Mammary epithelial cell (primary cell): ENCODE data around the gene RTL10.

Experiments used
- CTCF ChIP-seq, 2 donors: IDR thresholded peaks in 1 of 2; conservative IDR thresholded peaks in 1 of 2; 2 replicates each; pipeline ENCODE4 v1.5.1; 2011 to 2012; ENCODE audit warnings: inconsistent platforms in 2 of 2, low read length in 2 of 2, mild to moderate bottlenecking in 2 of 2, control low read depth in 1 of 2, low read depth in 1 of 2; ENCODE audit not compliant: insufficient read depth in 1 of 2; ENCODE audit errors: extremely low read depth in 1 of 2
- EZH2 ChIP-seq: IDR thresholded peaks from 2 replicates; pipeline ENCODE4 v1.6.1; 2012; ENCODE audit warnings: low read length, inconsistent platforms, borderline replicate concordance

- no peak for TF ChIP-seq CTCF (conservative IDR thresholded peaks at IDR 0.05 in 1 of 2, IDR thresholded peaks at IDR 0.05 in 1 of 2; ENCODE audit: extremely low read depth in 1 of 2, insufficient read depth in 1 of 2, low read depth in 1 of 2, low read length in 2 of 2)
- no peak for TF ChIP-seq EZH2
These were observed 13.6 kb downstream of the RTL10 start for GRCh38 chr22:19840955-19841640.
